Tibial nerve (tissue), 4 donors: ENCODE data around the gene KRT82. TPM values are rescaled to one million over a fixed set of nuclear protein-coding genes. Genes with fewer than 3 reads are reported as not detected.
A peak's percentile ranks its signal among the peaks of the same experiment; 100 is the strongest.
"Not testable (repeated sequence)": the region's sequence is repeated elsewhere in the genome, so short reads cannot be mapped to it uniquely, and the experiment has no call there.

Experiments
- DNase-seq, 2 donors: peaks; one replicate each; pipeline ENCODE4 v3.0.0-alpha.2; 2019; ENCODE audit warnings: low spot score in 2 of 2
- H3K27ac ChIP-seq, 4 donors: fragments of 200-600 bp; sonication (generic) in 3 of 4; one replicate each; pipeline ENCODE4 v1.5.1; 2017 to 2019; ENCODE audit warnings: mild to moderate bottlenecking in 1 of 4
- H3K27me3 ChIP-seq, 2 donors: fragments of 200-600 bp; sonication (generic) in 1 of 2; one replicate each; pipeline versions ENCODE4 v1.5.1 to v1.6.0; 2017 to 2019
- H3K36me3 ChIP-seq, 3 donors: fragments of 200-600 bp; sonication (generic); one replicate each; pipeline ENCODE4 v1.5.1; 2018 to 2019
- H3K4me1 ChIP-seq, 4 donors: fragments of 200-600 bp; sonication (generic) in 3 of 4; one replicate each; pipeline ENCODE4 v1.5.1; 2017 to 2019
- H3K4me3 ChIP-seq, 4 donors: fragments of 200-600 bp; sonication (generic) in 3 of 4; one replicate each; pipeline ENCODE4 v1.5.1; 2017 to 2019; ENCODE audit warnings: mild to moderate bottlenecking in 1 of 4, moderate library complexity in 1 of 4
- H3K9me3 ChIP-seq, 4 donors: fragments of 200-600 bp; sonication (generic) in 3 of 4; one replicate each; pipeline ENCODE4 v1.5.1; 2017 to 2019
- CTCF ChIP-seq, 5 experiments: fragments of 200-600 bp in 3 of 5; fragments of 450-650 bp in 2 of 5; sonication (generic) in 3 of 5; IDR thresholded peaks; one replicate each; pipeline ENCODE4 v1.5.1; 2016 to 2019; ENCODE audit warnings: antibody characterized with exemption in 5 of 5, mild to moderate bottlenecking in 3 of 5, moderate library complexity in 2 of 5
- EP300 ChIP-seq, 2 donors: sonication (generic); formaldehyde crosslinking; IDR thresholded peaks; one replicate each; pipeline ENCODE4 v1.6.1; 2017; ENCODE audit warnings: antibody characterized with exemption in 2 of 2, mild to moderate bottlenecking in 1 of 2
- POLR2A ChIP-seq, 2 donors: fragments of 450-650 bp; IDR thresholded peaks; one replicate each; pipeline ENCODE4 v1.6.1; 2017; ENCODE audit warnings: antibody characterized with exemption in 2 of 2, mild to moderate bottlenecking in 2 of 2, moderate library complexity in 2 of 2
- WGBS, 2 donors: methylation state at CpG; one replicate each; pipeline ENCODE4 v1.1.5; 2018; 5-methylcytosine and 5-hydroxymethylcytosine counted together
- total RNA-seq, 4 donors: library from RNA; depleted of rRNA; stranded (reverse); fragments of >200 nt; gene quantifications; one replicate each; pipeline ENCODE4 v1.1.0, GENCODE V29; 2016

The KRT82 gene
- total RNA-seq = not detected

DNA sequence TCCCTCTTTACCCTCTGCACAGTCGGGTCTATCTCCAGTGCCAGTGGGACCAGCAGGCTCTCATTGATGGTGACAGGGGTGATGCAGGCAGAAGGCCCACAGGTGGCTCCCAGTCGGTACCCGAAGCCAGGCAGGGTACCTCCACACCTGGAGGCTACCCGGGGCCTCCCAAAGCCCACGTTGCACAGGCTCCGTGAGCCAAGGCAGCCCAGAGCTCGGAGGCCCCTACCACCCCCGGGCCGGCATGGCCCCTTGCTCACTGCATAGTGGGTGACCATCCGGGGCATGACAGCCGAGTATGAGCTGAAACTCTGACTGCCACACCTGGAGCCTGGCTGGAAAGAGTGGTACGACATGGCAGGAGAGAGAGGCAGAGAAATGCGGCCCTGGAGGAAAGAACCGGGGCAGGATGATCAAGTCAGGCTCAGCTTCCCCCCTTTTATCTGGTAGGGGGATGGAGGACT, at the start of gene KRT82:
Gene KRT82 (minus strand): TSS at position 414 of the 464 bp plus-strand sequence. CDS start 58 bp downstream, at position 356.
- Histone ChIP-seq H3K4me1 (no peaks in the 10 kb centered on the region), H3K36me3 (no peaks in the 10 kb centered on the region), H3K27me3 (no peaks in the 10 kb centered on the region), H3K9me3 (no peaks in the 10 kb centered on the region), H3K4me3 (no peak within 1 kb of the TSS), H3K27ac (no peak within 1 kb of the TSS)
- no peak for TF ChIP-seq POLR2A (IDR thresholded peaks at IDR 0.05)
- no peak for TF ChIP-seq CTCF (IDR thresholded peaks at IDR 0.05)
- no peak for TF ChIP-seq EP300 (IDR thresholded peaks at IDR 0.05)
- 95 to 96% methylated on average over 5 to 14 of the region's 14 CpGs for WGBS, 2 donors
- DNase-seq = no peak

- Histone ChIP-seq H3K27ac (no peak overlapping the region), H3K9me3 (no peaks in the 10 kb centered on the region), H3K36me3 (no peaks in the 10 kb centered on the region), H3K4me3 (no peak overlapping the region), H3K27me3 (no peaks in the 10 kb centered on the region), H3K4me1 (peaks cover 0 to 6% (median 0%) of the 10 kb centered on the region in 4 donors)
- TF ChIP-seq POLR2A (IDR thresholded peaks at IDR 0.05) (no peak), CTCF (IDR thresholded peaks at IDR 0.05) (no peak), EP300 (IDR thresholded peaks at IDR 0.05) (no peak)
- 81 to 88% methylated on average over 1 of the region's 1 CpG for WGBS, 2 donors
- DNase-seq = no peak
Observed at GRCh38 chr12:52455821-52456220, 49.7 kb upstream of the KRT82 start.

GRCh38 chr12:52454411-52455201, 48.5 kb upstream of the KRT82 start:
- H3K36me3 ChIP-seq = no peaks in the 10 kb centered on the region
- peaks cover 0 to 6% (median 0%) of the 10 kb centered on the region in 4 donors for H3K4me1 ChIP-seq
- no peak for TF ChIP-seq CTCF (IDR thresholded peaks at IDR 0.05)
- TF ChIP-seq POLR2A (IDR thresholded peaks at IDR 0.05) = no peak
- TF ChIP-seq EP300 (IDR thresholded peaks at IDR 0.05) = no peak
- H3K4me3 ChIP-seq = no peak overlapping the region
- H3K27me3 ChIP-seq = no peaks in the 10 kb centered on the region
- DNase-seq = no peak
- H3K9me3 ChIP-seq = no peaks in the 10 kb centered on the region
- 29 to 33% methylated on average over 3 of the region's 3 CpGs for WGBS, 2 donors
- H3K27ac ChIP-seq = peak overlapping the region in 2 of 4 donors; percentile 6 to 29

- no peak for DNase-seq
- WGBS, 2 donors = 71 to 78% methylated on average over 6 of the region's 6 CpGs
- no peak within 1 kb of the TSS for H3K27ac ChIP-seq
- no peaks in the 10 kb centered on the region for H3K9me3 ChIP-seq
- peaks cover 0 to 6% (median 0%) of the 10 kb centered on the region in 4 donors for H3K4me1 ChIP-seq
- no peaks in the 10 kb centered on the region for H3K36me3 ChIP-seq
- H3K27me3 ChIP-seq = no peaks in the 10 kb centered on the region
- TF ChIP-seq POLR2A (IDR thresholded peaks at IDR 0.05) (no peak), CTCF (IDR thresholded peaks at IDR 0.05) (no peak), EP300 (IDR thresholded peaks at IDR 0.05) (no peak)
- no peak within 1 kb of the TSS for H3K4me3 ChIP-seq
Observed at GRCh38 chr12:52452101-52452500, 46.0 kb upstream of the KRT82 start, which contains the start of gene KRT6B. Gene KRT6B, minus strand, starts transcription at chr12:52452146. Its CDS starts 68 bp downstream, at chr12:52452078.

DNA sequence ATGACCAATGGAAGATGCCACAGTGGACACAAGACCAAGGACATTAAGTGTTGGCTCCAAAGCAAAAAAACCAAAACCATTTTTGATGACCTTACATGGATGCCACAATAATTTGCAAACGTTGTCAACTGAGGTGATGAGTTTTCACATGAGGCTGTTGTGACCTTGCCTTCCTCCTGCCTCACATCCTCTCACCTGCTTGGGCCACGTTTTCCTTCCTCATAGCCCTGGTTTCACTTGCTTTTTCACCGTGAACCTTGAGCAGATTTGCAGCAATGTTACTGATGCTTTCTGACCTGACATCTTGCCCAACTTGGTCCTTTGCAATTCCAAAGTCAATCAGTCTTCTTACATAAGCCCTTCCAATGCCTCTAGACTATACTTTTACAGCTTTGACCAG, 42.1 kb upstream of the KRT82 start:
- H3K36me3 ChIP-seq = no peaks in the 10 kb centered on the region
- peaks cover 0 to 3% of the 10 kb centered on the region in 2 donors for H3K27me3 ChIP-seq
- no peak for DNase-seq
- no peaks in the 10 kb centered on the region for H3K4me1 ChIP-seq
- no peaks in the 10 kb centered on the region for H3K9me3 ChIP-seq
- no peak for TF ChIP-seq EP300 (IDR thresholded peaks at IDR 0.05)
- no peak for TF ChIP-seq CTCF (IDR thresholded peaks at IDR 0.05)
- TF ChIP-seq POLR2A (IDR thresholded peaks at IDR 0.05) = no peak
- H3K27ac ChIP-seq = no peak overlapping the region
- H3K4me3 ChIP-seq = no peak overlapping the region
- WGBS, 2 donors = 53 to 58% methylated on average over 3 of the region's 3 CpGs

DNA sequence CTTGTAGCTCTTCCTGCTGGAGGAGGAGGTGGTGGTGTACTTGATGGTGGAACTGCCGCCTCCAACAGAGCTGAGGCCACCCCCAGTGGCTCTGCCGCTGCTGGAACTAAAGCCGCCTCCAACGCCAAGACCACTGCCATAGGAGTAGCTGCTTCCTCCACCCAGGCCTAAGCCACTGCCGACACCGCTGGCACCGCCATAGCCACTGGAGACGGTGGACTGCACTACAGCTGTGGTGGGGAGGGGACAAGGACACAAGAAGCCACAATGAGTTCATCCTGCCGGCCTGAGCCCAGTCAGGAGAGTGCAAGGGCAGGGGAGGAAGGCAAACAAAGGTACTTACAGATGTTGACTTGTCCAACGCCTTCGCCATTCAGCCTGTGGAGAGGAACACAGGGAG, 41.1 kb upstream of the KRT82 start:
- not testable (repeated sequence) for H3K9me3 ChIP-seq, DNase-seq, H3K4me1 ChIP-seq, H3K27me3 ChIP-seq, H3K27ac ChIP-seq, H3K4me3 ChIP-seq, H3K36me3 ChIP-seq
- WGBS, 2 donors = 89 to 95% methylated on average over 8 to 11 of the region's 11 CpGs
